K562 (cell line): ENCODE results near the gene MAP4.

Experiments used
- CTCF ChIP-seq, 3 experiments: IDR thresholded peaks in 2 of 3; conservative IDR thresholded peaks in 1 of 3; 2 replicates each; pipeline ENCODE4 v1.5.1; 2011 to 2012; ENCODE audit warnings: low read length in 3 of 3, mild to moderate bottlenecking in 3 of 3, control low read depth in 2 of 3, improper control_type of control experiment in 1 of 3, inconsistent platforms in 1 of 3, low read depth in 1 of 3, mixed read lengths in 1 of 3, moderate library complexity in 1 of 3; ENCODE audit not compliant: insufficient read depth in 2 of 3
- POLR2A ChIP-seq: fragments of 450-650 bp; conservative IDR thresholded peaks from 2 replicates; pipeline ENCODE4 v1.6.1; 2016

- TF ChIP-seq CTCF (IDR thresholded peaks at IDR 0.05 in 2 of 3, conservative IDR thresholded peaks at IDR 0.05 in 1 of 3; ENCODE audit: insufficient read depth in 2 of 3, low read depth in 1 of 3, low read length in 3 of 3) (no peak), POLR2A (no peak)
These were observed 147.9 kb downstream of the MAP4 start for GRCh38 chr3:47868306-47868705.
